ENCODE results near the gene PDE6D. TPM values are rescaled to one million over a fixed set of nuclear protein-coding genes. Genes with fewer than 3 reads are reported as not detected.

PDE6D gene
- total and polyA plus RNA-seq, 2 of the 13 experiments (the other 11 are each of a cell fraction or from before 2014, with no cell fraction given), result 14.1 to 23.2 TPM

DNA sequence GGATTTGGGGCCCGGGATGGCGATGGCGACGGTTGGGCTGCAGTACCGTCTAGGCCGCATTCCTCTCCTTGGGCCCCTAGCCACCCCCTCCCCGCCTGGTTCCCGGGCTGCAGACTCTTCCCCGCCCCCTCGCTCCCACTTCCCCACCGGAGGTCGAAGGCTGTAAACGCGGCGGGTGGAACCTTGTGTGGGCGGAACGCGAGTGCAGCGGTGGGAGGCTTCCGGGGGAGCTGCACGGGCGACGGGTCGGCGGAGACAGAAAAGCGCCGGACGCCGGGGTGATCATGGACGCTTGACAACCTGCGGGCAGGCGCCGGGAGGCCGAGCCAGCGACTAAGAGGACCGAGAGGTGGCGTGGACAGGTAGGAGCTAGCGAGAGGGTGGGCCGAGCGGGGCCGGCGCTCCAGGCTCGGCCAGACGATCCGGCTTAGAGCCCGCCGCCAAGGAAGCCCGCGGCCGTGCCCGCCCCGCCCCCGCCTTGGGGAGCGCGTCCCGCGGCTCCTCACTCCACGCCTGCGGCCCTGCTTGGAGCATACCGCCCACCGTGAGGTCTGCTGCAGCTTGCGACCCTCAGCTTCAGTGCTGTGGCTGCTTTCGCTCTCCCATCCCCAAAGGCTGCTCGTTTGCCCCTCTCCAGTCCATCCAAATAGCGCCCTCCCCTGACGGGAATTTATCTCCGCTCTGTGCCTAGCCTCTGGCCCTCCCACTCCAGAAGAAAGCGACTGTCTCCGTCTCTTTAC lies 5.3 kb upstream of the PDE6D start, which contains the start of gene COPS7B (continued):
- TF ChIP-seq ZFAT (CRISPR knock-in tag; conservative IDR thresholded peaks at IDR 0.05) (0 out of 2 replicates have a peak, but pooled peaks have one; percentile 50), ZFP36L2 (CRISPR knock-in tag; IDR thresholded peaks at IDR 0.05) (no peak), DNMT1 (CRISPR knock-in tag; IDR thresholded peaks at IDR 0.05) (peak; percentile 99), TOPORS (CRISPR knock-in tag; IDR thresholded peaks at IDR 0.05) (peak; percentile 99), ZSCAN20 (CRISPR knock-in tag; IDR thresholded peaks at IDR 0.05; ENCODE audit: borderline replicate concordance) (0 out of 2 replicates have a peak, but pooled peaks have one; percentile 74), HNRNPL (IDR thresholded peaks at IDR 0.05; ENCODE audit: low read depth, low read length) (peak; percentile 73), NFIC (IDR thresholded peaks at IDR 0.05; ENCODE audit: low read length) (peak; percentile 55; the same call in 1 of the 2 replicates), SMARCC2 (IDR thresholded peaks at IDR 0.05) (no peak), ZNF460 (CRISPR knock-in tag; IDR thresholded peaks at IDR 0.05; ENCODE audit: borderline replicate concordance) (peak; percentile 72; the same call in 1 of the 2 replicates), ZSCAN30 (CRISPR knock-in tag; IDR thresholded peaks at IDR 0.05) (no peak), ISX (CRISPR knock-in tag; conservative IDR thresholded peaks at IDR 0.05) (no peak; the same call in 1 of the 2 replicates), ZSCAN12 (CRISPR knock-in tag; IDR thresholded peaks at IDR 0.05) (peak; percentile 83; the same call in 1 of the 2 replicates), GATAD2A (CRISPR knock-in tag; IDR thresholded peaks at IDR 0.05) (peak; percentile 91), XRCC5 (optimal IDR thresholded peaks at IDR 0.05; ENCODE audit: low read length) (peak; percentile 100), THAP11 (CRISPR knock-in tag; IDR thresholded peaks at IDR 0.05) (peak; percentile 98), ZNF264 (CRISPR knock-in tag; IDR thresholded peaks at IDR 0.05) (peak; percentile 95), EP300 (IDR thresholded peaks at IDR 0.05; ENCODE audit: low read depth in 2 of 2, low read length in 2 of 2) (peak; percentile 35 to 72; a peak in 2 of 4 replicates), EP300 (CRISPR knock-in tag; IDR thresholded peaks at IDR 0.05; ENCODE audit: borderline replicate concordance) (no peak; the same call in 1 of the 2 replicates)
- TF ChIP-seq, protein P1, sequence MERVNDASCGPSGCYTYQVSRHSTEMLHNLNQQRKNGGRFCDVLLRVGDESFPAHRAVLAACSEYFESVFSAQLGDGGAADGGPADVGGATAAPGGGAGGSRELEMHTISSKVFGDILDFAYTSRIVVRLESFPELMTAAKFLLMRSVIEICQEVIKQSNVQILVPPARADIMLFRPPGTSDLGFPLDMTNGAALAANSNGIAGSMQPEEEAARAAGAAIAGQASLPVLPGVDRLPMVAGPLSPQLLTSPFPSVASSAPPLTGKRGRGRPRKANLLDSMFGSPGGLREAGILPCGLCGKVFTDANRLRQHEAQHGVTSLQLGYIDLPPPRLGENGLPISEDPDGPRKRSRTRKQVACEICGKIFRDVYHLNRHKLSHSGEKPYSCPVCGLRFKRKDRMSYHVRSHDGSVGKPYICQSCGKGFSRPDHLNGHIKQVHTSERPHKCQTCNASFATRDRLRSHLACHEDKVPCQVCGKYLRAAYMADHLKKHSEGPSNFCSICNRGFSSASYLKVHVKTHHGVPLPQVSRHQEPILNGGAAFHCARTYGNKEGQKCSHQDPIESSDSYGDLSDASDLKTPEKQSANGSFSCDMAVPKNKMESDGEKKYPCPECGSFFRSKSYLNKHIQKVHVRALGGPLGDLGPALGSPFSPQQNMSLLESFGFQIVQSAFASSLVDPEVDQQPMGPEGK (CRISPR knock-in tag; IDR thresholded peaks at IDR 0.05), result peak; percentile 92
- TF ChIP-seq, protein P2, sequence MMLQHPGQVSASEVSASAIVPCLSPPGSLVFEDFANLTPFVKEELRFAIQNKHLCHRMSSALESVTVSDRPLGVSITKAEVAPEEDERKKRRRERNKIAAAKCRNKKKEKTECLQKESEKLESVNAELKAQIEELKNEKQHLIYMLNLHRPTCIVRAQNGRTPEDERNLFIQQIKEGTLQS (CRISPR knock-in tag; IDR thresholded peaks at IDR 0.05), result peak; percentile 83
- TF ChIP-seq, protein P3, sequence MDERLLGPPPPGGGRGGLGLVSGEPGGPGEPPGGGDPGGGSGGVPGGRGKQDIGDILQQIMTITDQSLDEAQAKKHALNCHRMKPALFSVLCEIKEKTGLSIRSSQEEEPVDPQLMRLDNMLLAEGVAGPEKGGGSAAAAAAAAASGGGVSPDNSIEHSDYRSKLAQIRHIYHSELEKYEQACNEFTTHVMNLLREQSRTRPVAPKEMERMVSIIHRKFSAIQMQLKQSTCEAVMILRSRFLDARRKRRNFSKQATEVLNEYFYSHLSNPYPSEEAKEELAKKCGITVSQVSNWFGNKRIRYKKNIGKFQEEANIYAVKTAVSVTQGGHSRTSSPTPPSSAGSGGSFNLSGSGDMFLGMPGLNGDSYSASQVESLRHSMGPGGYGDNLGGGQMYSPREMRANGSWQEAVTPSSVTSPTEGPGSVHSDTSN (CRISPR knock-in tag; IDR thresholded peaks at IDR 0.05), result peak; percentile 64
- TF ChIP-seq, protein P4, sequence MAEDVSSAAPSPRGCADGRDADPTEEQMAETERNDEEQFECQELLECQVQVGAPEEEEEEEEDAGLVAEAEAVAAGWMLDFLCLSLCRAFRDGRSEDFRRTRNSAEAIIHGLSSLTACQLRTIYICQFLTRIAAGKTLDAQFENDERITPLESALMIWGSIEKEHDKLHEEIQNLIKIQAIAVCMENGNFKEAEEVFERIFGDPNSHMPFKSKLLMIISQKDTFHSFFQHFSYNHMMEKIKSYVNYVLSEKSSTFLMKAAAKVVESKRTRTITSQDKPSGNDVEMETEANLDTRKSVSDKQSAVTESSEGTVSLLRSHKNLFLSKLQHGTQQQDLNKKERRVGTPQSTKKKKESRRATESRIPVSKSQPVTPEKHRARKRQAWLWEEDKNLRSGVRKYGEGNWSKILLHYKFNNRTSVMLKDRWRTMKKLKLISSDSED (CRISPR knock-in tag; IDR thresholded peaks at IDR 0.05), result 0 out of 2 replicates have a peak, but pooled peaks have one; percentile 34
- TF ChIP-seq, protein P5, sequence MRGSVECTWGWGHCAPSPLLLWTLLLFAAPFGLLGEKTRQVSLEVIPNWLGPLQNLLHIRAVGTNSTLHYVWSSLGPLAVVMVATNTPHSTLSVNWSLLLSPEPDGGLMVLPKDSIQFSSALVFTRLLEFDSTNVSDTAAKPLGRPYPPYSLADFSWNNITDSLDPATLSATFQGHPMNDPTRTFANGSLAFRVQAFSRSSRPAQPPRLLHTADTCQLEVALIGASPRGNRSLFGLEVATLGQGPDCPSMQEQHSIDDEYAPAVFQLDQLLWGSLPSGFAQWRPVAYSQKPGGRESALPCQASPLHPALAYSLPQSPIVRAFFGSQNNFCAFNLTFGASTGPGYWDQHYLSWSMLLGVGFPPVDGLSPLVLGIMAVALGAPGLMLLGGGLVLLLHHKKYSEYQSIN (CRISPR knock-in tag; IDR thresholded peaks at IDR 0.05; ENCODE audit: borderline replicate concordance), result no peak
- TF ChIP-seq, protein P6, sequence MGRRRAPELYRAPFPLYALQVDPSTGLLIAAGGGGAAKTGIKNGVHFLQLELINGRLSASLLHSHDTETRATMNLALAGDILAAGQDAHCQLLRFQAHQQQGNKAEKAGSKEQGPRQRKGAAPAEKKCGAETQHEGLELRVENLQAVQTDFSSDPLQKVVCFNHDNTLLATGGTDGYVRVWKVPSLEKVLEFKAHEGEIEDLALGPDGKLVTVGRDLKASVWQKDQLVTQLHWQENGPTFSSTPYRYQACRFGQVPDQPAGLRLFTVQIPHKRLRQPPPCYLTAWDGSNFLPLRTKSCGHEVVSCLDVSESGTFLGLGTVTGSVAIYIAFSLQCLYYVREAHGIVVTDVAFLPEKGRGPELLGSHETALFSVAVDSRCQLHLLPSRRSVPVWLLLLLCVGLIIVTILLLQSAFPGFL (CRISPR knock-in tag; IDR thresholded peaks at IDR 0.05), result peak; percentile 92; the same call in 1 of the 2 replicates
